ENCODE measurements around the gene LARP4B. TPM values are rescaled to one million over a fixed set of nuclear protein-coding genes. Genes with fewer than 3 reads are reported as not detected.

The LARP4B gene
- total and polyA plus RNA-seq, 2 of the 13 experiments (the other 11 are each of a cell fraction or from before 2014, with no cell fraction given) = 19.5 to 30.2 TPM

DNA sequence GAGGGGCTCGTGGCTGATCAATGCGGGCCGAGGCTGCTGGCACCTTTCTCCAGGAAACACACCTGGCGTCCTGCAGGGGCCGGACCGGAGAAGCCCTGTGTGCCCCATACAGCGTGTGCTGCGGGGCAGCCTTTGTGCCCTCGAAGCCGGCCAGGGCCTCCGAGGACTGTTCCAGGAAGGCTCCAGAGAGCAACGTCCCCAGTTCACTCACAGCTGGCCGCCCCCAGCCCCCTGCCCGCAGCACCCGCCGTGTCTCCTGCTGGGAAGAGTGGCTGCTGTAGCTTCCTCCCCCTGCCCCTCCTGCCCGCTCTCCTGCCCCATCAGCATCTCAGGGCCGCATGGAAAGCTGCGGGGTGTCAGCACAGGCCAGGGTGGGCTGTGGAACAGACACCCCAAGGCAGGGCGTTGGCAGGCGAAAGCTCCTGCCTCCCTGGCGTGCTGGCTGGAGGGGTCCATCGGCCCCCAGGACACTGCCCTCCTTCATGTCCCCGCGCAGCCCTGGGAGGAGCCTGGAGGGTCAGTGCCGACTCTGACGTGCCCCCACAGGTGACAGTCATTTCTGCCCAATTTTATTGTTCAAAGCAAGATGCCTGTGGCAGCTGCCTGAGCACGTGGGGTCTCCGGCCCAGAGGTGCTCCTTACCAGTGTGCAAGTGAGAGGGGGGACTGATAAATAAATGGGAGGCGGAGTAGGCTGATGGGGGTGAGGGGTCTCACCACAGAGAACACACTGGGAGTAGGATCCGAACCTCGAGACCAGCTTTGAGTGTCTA, 146.2 kb downstream of the LARP4B start (continued):
- TF ChIP-seq, protein P1, sequence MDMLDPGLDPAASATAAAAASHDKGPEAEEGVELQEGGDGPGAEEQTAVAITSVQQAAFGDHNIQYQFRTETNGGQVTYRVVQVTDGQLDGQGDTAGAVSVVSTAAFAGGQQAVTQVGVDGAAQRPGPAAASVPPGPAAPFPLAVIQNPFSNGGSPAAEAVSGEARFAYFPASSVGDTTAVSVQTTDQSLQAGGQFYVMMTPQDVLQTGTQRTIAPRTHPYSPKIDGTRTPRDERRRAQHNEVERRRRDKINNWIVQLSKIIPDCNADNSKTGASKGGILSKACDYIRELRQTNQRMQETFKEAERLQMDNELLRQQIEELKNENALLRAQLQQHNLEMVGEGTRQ (IDR thresholded peaks at IDR 0.05; ENCODE audit: low read depth, low read length) = no peak
- TF ChIP-seq, protein P1 (CRISPR knock-in tag; IDR thresholded peaks at IDR 0.05; ENCODE audit: borderline replicate concordance) = no peak
- TF ChIP-seq SP1 (IDR thresholded peaks at IDR 0.05) (no peak), SP1 (CRISPR knock-in tag; IDR thresholded peaks at IDR 0.05) (0 out of 2 replicates have a peak, but pooled peaks have one; percentile 13), ZNF263 (CRISPR knock-in tag; IDR thresholded peaks at IDR 0.05) (0 out of 2 replicates have a peak, but pooled peaks have one; percentile 27), ZNF10 (CRISPR knock-in tag; IDR thresholded peaks at IDR 0.05; ENCODE audit: borderline replicate concordance, low read depth) (no peak), CBX5 (CRISPR knock-in tag; IDR thresholded peaks at IDR 0.05; ENCODE audit: borderline replicate concordance) (no peak), HES4 (CRISPR knock-in tag; IDR thresholded peaks at IDR 0.05; ENCODE audit: borderline replicate concordance) (no peak), NFIC (IDR thresholded peaks at IDR 0.05; ENCODE audit: low read length) (no peak), NFATC3 (CRISPR knock-in tag; IDR thresholded peaks at IDR 0.05) (no peak), REPIN1 (CRISPR knock-in tag; IDR thresholded peaks at IDR 0.05; ENCODE audit: borderline replicate concordance, low read depth) (no peak), KDM2A (CRISPR knock-in tag; IDR thresholded peaks at IDR 0.05; ENCODE audit: borderline replicate concordance, low read depth) (0 out of 2 replicates have a peak, but pooled peaks have one; percentile 13), ZNF101 (CRISPR knock-in tag; IDR thresholded peaks at IDR 0.05; ENCODE audit: borderline replicate concordance, low read depth) (no peak)
- TF ChIP-seq, protein P2, sequence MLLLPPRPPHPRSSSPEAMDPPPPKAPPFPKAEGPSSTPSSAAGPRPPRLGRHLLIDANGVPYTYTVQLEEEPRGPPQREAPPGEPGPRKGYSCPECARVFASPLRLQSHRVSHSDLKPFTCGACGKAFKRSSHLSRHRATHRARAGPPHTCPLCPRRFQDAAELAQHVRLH (CRISPR knock-in tag; IDR thresholded peaks at IDR 0.05; ENCODE audit: borderline replicate concordance, low read depth) = no peak
- TF ChIP-seq, protein P3, sequence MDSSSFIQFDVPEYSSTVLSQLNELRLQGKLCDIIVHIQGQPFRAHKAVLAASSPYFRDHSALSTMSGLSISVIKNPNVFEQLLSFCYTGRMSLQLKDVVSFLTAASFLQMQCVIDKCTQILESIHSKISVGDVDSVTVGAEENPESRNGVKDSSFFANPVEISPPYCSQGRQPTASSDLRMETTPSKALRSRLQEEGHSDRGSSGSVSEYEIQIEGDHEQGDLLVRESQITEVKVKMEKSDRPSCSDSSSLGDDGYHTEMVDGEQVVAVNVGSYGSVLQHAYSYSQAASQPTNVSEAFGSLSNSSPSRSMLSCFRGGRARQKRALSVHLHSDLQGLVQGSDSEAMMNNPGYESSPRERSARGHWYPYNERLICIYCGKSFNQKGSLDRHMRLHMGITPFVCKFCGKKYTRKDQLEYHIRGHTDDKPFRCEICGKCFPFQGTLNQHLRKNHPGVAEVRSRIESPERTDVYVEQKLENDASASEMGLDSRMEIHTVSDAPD (CRISPR knock-in tag; IDR thresholded peaks at IDR 0.05) = no peak
- TF ChIP-seq, protein P4, sequence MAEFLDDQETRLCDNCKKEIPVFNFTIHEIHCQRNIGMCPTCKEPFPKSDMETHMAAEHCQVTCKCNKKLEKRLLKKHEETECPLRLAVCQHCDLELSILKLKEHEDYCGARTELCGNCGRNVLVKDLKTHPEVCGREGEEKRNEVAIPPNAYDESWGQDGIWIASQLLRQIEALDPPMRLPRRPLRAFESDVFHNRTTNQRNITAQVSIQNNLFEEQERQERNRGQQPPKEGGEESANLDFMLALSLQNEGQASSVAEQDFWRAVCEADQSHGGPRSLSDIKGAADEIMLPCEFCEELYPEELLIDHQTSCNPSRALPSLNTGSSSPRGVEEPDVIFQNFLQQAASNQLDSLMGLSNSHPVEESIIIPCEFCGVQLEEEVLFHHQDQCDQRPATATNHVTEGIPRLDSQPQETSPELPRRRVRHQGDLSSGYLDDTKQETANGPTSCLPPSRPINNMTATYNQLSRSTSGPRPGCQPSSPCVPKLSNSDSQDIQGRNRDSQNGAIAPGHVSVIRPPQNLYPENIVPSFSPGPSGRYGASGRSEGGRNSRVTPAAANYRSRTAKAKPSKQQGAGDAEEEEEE (CRISPR knock-in tag; IDR thresholded peaks at IDR 0.05; ENCODE audit: borderline replicate concordance) = no peak
- TF ChIP-seq, protein P5, sequence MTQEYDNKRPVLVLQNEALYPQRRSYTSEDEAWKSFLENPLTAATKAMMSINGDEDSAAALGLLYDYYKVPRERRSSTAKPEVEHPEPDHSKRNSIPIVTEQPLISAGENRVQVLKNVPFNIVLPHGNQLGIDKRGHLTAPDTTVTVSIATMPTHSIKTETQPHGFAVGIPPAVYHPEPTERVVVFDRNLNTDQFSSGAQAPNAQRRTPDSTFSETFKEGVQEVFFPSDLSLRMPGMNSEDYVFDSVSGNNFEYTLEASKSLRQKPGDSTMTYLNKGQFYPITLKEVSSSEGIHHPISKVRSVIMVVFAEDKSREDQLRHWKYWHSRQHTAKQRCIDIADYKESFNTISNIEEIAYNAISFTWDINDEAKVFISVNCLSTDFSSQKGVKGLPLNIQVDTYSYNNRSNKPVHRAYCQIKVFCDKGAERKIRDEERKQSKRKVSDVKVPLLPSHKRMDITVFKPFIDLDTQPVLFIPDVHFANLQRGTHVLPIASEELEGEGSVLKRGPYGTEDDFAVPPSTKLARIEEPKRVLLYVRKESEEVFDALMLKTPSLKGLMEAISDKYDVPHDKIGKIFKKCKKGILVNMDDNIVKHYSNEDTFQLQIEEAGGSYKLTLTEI (CRISPR knock-in tag; conservative IDR thresholded peaks at IDR 0.05) = no peak
- TF ChIP-seq, protein P6, sequence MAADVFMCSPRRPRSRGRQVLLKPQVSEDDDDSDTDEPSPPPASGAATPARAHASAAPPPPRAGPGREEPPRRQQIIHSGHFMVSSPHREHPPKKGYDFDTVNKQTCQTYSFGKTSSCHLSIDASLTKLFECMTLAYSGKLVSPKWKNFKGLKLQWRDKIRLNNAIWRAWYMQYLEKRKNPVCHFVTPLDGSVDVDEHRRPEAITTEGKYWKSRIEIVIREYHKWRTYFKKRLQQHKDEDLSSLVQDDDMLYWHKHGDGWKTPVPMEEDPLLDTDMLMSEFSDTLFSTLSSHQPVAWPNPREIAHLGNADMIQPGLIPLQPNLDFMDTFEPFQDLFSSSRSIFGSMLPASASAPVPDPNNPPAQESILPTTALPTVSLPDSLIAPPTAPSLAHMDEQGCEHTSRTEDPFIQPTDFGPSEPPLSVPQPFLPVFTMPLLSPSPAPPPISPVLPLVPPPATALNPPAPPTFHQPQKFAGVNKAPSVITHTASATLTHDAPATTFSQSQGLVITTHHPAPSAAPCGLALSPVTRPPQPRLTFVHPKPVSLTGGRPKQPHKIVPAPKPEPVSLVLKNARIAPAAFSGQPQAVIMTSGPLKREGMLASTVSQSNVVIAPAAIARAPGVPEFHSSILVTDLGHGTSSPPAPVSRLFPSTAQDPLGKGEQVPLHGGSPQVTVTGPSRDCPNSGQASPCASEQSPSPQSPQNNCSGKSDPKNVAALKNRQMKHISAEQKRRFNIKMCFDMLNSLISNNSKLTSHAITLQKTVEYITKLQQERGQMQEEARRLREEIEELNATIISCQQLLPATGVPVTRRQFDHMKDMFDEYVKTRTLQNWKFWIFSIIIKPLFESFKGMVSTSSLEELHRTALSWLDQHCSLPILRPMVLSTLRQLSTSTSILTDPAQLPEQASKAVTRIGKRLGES (CRISPR knock-in tag; IDR thresholded peaks at IDR 0.05; ENCODE audit: borderline replicate concordance) = no peak
